GM21717 (cell line): ENCODE measurements around the gene SIRT3.
A peak's percentile ranks its signal among the peaks of the same experiment; 100 is the strongest.
"Not testable (repeated sequence)": the region's sequence is repeated elsewhere in the genome, so short reads cannot be mapped to it uniquely, and the experiment has no call there.

Experiments
- ATAC-seq: cut with Tn5 transposase; IDR thresholded peaks from one replicate; pipeline ENCODE4 v1.9.1; 2021; ENCODE audit warnings: mild to moderate bottlenecking, moderate library complexity; ENCODE audit not compliant: unreplicated experiment

Gene SIRT3

DNA sequence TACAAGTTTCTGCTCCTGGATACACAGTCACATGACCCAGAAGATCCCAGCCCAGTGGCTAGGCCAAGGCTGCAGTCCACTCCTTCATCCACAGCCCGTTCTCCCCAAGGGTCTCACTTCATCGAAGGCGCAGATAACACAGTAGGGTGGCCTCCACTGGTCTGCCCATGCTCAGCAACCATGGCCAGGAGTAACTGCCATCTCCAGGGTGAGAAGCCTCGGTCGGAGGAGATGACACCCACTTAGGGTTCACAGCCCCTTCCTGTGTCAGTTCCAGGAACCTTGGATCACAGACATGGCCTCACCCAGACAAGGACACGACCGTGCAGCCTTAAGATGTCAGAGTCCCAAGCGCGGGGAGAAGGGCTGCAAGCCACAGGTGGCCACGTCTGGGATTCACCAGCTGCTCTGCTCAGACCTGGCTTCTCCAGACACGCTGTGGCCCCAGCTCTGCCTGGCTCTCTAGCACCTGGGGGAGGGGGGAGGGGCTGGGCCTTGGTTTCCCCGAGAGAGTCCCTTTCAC is 31.5 kb downstream of the SIRT3 start:
- no peak for ATAC-seq

DNA sequence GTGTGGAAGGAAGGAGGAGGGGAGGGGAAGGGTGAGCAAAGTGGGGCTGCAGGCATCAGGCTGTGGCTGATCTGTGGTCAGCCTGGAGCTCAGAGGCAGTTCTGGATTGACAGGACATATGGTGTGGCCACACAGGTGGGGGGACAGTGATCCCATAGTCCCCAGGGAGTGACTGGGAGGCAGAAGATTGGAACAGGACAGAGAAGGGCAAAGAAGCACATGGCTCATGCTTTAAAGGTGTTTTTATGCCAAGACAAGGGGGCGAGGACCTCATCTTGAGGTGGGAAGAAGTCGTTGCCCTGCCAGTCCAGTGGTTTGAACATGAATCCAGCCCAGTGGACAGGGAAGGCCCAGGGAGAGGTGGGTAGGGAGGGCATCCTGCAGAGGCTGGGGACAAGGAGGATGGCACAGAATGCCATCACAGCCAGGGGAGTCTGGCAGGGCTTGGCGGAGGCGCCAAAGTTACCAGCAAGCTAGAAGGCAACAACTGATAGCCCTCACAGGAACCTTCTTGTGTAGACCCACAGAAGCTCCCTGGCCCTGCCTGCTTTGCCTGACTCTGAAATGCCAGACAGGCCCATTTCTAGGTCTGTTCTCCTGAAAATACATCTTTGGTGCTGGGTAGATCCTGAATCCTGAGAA is 32.1 kb downstream of the SIRT3 start:
- ATAC-seq = no peak

DNA sequence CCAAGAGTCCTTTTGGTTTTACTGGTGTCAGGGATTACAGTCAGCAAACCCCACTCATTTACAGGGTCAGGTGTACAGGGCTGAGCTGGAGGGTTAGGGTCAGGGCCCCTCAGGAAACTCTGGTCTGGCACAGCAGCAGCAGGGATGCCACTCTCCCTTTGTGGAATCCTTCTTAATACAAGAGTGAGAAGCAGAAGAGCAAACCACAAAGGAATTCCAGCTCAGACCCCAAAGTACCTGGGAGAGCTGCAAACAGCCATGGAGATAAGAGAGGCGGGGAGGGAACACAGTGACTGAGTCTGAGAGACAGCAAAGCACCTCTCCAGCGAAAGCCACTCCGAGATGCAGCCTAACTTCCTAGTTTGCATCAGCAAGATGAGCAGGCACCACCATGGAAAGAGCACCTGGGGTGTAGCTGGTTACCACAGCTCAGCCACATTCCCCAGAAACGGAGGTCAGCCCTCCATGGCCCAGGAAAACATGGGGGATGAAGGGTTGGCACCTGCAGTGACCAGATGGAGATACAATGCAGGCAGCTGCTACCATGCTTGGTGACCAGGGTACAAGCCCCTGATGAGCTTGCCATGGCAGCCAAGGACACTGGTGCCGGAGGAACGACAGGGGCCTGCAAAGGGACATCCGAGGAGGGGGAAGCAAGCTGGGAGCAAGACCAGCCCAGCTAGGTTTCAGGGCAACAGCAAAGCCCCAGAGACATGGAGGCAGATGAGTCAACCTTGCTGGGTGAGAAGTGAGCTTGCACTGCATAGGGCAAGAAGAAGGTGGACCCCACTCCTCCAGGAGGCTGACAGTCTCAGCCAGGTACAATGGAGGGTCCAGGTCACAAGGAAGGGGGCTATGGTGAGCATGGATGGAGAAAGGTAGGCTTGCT is 32.8 kb downstream of the SIRT3 start:
- ATAC-seq = no peak

DNA sequence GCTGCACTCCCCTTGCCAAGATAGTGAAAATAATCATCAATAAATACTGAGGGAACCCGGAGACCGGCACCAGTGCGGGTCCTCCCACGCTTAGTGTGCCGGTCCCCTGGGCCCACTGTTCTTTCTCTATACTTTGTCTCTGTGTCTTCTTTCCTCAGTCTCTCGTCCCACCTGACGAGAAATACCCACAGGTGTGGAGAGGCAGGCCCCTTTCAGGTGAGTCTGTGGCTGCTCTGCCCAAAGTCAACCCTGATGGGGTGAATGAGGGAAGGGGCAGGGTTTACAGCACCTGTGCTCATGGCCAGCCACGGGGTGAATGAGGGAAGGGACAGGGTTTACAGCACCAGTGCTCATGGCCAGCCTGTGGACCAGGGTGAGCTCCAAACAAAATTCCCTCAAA is 33.7 kb downstream of the SIRT3 start:
- ATAC-seq = no peak

DNA sequence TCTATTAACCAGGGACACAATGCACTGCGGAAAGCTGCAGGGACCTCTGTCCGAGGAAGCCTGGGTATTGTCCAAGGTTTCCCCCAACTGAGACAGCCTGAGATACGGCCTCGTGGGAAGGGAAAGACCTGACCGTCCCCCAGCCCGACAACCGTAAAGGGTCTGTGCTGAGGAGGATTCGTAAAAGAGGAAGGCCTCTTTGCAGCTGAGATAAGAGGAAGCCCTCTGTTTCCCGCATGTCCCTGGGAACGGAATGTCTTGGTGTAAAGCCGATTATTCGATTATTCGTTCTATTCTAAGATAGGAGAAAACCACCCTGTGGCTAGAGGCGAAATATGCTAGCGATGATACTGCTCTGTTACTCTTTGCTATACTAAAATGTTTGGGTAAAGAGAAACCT is 34.2 kb downstream of the SIRT3 start:
- ATAC-seq = no peak

DNA sequence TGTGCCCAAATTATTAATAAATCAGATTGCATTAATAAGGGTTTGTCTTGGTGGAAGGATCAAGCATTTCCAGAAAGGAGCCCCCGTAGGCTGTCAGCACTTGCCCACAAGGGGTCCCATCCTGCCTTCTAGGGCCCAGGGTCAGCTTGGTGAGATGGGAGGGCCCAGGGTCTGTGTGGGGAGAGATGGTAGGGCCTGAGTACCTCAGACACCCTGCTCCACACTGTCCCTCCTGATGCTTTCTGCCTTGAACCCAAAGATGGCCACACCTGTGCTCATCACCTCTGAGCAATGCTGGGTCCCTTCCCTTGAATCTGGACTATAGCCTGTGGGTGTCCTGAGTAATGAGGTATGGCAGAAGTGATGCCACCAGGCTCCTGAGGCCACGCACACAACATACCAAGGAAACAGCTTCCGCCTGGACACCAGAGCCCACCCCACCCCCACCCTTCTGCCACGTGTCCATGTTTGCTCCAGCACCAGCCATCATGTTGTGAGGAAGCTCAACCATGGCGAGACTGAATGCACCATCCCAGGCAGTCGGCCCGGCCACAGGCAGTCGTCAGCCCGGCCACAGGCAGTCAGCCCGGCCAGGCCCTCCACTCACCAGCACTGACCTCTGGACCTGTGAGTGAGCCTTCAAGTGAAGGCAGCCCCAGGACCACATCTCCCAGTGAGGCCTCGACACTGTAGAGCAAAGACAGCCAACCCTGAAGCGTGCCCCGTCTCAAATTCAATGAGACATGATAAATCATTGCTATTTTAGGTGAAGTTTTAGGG is 35.7 kb downstream of the SIRT3 start:
- no peak for ATAC-seq

DNA sequence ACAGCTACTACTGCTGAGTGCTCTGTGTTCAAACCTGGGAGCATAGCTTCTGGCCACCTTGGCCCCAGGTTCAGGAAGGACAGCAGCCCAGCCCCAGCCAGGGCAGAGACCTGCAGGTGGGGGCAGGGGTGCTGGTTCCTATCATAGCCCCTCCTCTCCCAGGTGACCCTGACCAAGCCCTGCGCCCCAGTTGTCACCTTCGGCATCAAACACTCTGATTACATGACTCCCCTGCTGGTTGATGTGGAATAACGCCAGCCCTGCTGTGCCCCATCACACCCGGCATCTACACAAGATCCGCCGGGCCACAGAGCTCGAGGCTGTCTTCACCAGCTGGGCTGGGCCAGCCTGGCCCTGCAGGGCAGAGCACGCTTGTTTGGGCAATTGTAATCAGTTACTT is 36.4 kb downstream of the SIRT3 start:
- ATAC-seq = no peak

DNA sequence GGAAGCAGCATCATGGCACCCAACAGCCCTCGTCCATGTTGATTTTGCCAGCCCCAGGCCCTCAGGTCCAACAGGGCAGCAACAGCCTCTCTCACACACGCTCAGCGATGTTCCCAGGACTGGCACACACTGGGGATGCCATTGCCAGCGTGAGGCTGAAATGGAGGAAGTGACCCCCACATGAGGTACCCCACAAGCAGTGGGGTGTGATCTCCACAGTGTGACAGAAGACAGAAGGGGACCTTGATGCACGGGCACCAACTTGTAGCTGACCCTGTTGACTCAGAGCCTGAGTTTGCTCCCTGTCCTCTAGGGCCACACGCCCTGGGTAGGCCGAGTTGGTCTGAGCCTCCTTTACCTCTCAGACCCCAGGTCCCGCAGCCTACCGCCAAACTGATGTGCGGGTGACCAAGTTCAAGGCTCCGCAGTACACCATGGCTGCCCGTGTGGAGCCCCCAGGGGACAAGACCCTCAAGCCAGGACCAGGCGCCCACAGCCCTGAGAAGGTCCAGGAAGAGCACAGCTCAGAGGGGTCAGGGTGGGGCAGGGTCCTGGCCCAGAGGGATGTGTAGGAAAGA is 37.0 kb downstream of the SIRT3 start:
- ATAC-seq = no peak

DNA sequence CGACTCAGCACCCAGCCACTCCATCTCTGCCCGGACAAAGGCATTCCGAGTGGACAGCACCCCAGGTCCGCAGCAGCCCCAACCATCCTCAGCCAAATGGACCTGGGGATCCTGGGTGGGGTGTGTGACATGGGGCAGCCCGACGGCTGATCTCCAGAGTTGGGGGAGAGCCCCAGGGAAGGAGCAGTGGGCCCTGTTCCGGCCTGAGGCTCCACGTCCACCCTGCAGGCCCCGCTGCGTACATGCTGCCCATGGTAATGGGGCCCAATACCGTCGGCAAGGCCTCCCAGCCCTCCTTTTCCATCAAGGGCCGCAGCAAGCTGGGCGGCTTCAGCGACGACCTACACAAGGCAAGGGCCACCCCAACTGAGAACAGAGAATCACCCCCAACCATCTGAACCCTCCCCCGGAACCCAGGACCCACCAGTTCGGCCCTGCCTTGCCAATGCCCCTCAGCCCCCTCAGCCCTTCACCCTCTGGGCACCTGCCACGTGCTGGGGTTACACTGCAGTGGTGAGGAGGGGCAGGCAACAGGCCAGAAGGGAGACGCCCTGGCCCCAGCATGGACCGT is 37.8 kb downstream of the SIRT3 start:
- no peak for ATAC-seq

DNA sequence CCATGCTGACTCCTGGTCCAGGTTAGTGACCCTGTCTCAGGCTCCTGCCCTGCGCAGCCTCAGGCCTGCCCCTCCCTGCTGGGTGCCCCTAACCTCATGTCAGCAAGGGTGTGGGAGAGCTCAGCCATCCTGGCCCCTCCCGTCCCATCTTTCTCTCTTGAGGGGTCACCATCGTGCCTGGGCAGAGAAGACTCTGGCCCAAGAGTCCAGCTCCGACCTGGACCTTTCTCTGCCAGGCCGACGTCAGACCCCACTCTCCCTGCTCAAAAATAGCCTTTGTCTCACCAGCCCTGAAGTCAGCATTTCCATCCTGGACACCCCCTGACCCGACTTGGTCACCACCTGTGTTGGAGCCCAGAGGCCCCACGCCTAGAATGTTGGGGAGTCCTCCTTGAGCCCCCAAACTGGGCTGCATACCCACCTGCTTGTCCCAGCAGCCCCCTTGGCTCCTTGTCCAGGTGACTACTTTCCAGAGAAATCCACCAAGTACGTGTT is 38.4 kb downstream of the SIRT3 start:
- ATAC-seq = no peak

DNA sequence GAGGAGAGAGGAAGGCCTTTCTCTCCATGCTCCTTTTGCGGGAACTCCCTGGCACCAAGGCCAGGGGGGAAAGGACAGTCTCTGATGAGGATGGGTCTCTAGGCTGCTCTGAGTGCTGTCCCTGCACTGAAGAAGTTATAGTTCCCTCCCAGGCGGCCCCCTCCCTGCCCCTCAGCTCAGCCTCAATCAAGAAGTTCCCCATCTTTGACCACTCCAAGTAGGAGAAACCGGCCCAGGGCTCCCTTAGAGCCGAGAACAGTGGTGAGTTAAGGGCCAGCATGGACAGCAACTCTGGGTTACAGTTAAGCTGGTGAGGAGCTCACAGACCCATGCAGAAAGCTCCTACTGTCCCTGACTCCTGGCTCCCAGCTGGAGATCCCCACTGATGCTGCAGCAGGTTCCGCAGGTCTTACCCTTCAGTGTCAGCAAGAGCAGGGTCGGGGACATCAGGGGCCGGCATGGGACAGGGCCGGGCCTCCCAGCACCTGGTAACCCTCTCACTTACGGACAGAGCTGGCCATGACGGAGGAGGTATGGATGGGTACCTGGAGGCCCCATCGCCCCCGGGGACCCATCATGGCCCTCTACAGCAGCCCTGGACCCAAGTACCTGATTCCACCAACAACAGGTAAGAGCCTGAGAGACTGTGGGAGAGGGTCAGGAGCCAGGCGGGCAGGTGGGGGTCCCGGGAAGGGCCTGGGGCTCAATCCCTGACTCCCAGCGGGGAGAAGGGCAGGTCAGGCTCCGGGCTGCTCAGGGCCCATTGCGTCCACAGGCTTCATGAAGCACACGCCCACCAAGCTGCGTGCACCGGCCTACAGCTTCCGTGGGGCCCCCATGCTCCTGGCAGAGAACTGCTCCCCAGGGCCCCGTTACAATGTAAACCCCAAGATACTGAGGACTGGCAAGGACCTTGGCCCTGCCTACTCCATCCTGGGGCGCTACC is 39.1 kb downstream of the SIRT3 start:
- no peak for ATAC-seq

DNA sequence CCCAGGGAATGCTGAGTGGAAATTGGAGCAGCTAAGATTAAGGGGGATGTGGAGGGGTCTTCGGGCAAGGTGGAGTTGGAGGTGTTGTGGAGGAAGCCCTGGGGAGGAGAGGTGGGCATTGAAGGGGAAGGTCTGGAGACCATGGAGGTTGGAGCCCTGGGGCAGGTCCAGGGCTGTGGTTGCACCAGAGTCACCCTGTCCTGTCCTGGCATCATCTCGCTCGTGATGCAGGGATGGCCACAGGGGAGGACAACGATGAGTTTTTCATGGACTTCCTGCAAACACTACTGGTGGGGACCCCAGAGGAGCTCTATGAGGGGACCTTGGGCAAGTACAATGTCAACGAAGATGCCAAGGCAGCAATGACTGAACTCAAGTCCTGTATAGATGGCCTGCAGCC is 42.7 kb downstream of the SIRT3 start:
- ATAC-seq = not testable (repeated sequence)

DNA sequence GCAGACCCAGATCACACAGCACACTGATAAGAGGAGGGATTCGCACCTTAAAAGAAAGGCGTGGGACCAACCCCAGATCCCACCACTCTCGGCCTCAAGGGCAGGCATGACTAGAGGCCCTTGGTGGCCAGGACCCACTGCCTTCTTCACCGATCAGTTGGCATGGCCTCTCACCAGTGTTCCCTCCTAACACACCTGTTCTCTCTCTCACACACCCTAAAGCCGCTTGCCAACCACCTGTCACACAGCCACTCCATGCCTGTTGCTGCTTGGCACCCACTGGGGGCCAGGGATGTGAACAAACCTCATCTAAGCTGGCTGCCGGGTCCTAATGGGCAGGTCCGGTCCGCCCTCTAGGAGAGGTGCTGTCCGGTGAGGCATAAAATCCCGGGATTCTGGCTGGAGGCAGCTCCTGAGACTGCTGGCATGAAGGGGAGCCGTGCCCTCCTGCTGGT is 43.4 kb downstream of the SIRT3 start, which contains the start of gene SCGB1C1:
Gene SCGB1C1, plus strand, starts transcription at position 405 of the 455 bp plus-strand sequence. Its CDS starts 22 bp downstream, at position 427.
- ATAC-seq = not testable (repeated sequence)

DNA sequence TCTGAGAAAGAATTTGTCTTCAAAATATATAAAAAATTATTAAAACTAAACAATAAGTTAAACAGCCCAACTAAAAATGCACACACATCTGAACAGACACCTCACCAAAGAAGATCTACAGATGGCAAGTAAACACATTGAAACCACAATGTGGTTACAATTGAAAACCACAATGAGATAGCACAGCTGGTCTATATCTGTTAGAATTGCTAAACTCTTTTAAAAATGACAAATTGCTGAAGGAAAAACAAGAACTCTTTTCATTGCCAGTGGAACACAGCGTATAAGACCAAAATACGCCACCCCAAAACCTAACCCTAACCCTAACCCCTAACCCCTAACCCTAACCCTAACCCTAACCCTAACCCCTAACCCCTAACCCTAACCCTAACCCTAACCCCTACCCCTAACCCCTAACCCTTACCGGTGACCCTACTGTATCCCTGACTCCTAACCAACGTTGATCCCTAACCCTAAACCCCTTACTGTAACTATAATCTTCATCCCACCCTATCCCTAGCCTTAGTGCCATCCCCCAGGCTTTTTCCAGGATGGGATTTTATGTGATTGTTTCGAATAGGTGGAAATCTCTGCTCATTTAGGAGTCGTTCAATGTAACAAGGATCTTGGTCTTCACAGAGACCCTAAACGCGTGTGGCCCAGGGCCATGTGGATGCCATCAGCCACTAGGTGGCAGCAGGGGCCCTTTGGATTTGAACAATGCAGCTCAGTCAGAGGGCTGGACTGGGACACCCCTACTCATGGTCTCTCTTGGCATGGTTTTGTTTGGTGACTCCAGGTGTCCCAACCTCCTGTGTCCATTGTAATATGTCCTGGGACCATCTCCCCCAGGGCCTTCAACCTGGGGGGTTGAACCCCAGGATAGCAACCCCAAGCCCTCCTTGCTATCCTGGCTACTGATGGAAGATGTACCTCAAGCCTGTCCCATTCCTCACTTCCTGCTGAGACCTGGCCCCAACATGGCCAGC is 44.4 kb downstream of the SIRT3 start:
- ATAC-seq = not testable (repeated sequence)

DNA sequence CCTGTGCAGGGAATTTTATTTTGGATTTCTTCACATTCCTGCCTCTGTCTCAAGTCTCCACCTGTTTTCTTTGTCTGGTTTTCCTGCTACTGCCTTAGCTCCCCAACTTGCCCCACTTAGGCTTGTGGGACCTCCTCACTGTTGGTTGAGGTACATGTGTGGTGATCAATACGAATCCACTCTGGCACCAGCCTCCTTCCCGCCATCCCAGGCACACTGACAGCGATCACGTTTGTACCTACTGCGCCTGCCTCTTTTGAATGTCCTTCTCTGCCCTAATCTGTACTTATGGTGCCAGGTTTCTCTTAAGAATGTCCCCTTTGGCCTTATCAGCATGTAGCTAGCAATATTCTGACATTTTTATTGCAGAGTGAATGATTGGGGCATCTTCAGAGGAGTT is 45.6 kb downstream of the SIRT3 start:
- not testable (repeated sequence) for ATAC-seq

DNA sequence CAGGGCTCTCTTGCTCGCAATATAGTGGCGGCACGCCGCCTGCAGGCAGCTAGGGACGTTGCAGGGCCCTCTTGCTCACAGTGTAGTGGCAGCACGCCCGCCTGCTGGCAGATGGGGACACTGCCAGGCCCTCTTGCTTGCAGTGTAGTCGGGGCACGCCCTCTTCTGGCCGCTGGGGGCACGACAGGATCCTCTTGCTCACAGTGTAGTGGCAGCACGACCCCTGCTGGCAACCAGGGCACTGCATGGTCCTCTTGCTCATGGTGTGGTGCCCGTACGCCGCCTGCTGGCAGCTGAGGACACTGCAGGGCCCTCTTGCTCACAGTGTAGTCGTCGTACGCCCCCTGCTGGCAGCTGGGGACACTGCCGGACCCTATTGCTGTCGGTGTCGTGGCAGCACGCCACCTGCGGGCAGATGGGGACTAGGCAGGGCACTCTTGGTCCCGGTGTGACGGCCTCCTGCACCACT is 46.3 kb downstream of the SIRT3 start:
- peak; percentile 59 for ATAC-seq

DNA sequence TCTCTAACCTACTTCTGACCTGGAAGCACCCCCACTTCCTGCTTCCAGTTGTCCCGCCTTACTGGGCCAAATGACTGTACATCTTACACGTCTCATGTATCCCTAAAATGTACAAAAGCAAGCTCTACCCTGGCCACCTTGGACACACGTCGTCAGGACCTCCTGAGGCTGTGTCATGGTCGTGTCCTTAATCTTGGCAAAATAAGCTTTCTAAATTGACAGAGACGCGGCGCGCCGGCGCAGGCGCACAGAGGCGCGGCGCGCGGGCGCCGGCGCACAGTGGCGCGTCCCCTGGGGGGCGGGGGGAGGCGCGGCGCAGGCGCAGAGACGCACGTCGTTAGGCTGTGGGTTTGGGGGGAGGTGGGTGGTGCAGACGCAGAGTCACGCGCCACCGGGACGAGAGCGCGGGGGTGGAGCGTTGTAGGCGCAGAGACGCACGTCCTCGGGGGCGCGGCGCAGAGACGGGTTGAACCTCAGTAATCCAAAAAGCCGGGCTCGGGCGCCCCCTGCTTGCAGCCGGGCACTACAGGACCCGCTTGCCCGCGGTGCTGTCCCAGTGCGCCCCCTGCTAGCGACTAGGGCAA is 46.9 kb downstream of the SIRT3 start:
- peak; percentile 34 for ATAC-seq
